Tibial nerve (tissue), 3 donors: Measurements from ENCODE around the gene C17orf67.

Experiments
- POLR2A ChIP-seq, 2 donors: fragments of 450-650 bp; IDR thresholded peaks; one replicate each; pipeline ENCODE4 v1.6.1; 2017; ENCODE audit warnings: antibody characterized with exemption in 2 of 2, mild to moderate bottlenecking in 2 of 2, moderate library complexity in 2 of 2
- TF ChIP-seq, protein P1 (sequence below), 5 experiments: fragments of 200-600 bp in 3 of 5; fragments of 450-650 bp in 2 of 5; sonication (generic) in 3 of 5; IDR thresholded peaks; one replicate each; pipeline ENCODE4 v1.5.1; 2016 to 2019; ENCODE audit warnings: antibody characterized with exemption in 5 of 5, mild to moderate bottlenecking in 3 of 5, moderate library complexity in 2 of 5

DNA sequence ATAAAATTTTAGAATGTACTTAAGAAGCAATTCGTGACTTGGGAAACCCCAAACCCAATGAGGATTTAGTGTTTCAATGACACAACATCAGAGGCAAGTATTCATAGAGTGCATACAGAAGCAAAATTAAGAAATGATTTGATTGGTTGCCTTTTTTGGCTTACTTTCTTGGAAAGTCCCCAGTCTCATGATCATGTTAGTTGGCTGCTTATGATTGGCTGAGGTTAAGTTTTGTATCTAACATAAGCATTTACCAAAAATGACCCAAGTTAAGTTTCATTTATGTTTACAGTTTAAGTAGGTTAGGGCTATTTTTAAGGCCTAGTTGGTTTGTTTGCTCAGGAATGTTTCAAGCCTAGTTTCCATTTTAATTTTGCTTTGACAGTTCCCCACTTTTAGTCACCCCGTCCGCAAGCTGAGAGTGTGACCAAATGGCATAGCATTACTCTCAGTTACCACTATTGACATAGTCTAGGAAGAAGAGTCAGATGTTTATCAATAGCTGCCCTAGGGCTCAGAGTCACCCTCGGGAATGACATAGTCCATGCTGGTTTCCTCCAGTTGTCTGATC, 36.4 kb upstream of the C17orf67 start:
- TF ChIP-seq, protein P1, sequence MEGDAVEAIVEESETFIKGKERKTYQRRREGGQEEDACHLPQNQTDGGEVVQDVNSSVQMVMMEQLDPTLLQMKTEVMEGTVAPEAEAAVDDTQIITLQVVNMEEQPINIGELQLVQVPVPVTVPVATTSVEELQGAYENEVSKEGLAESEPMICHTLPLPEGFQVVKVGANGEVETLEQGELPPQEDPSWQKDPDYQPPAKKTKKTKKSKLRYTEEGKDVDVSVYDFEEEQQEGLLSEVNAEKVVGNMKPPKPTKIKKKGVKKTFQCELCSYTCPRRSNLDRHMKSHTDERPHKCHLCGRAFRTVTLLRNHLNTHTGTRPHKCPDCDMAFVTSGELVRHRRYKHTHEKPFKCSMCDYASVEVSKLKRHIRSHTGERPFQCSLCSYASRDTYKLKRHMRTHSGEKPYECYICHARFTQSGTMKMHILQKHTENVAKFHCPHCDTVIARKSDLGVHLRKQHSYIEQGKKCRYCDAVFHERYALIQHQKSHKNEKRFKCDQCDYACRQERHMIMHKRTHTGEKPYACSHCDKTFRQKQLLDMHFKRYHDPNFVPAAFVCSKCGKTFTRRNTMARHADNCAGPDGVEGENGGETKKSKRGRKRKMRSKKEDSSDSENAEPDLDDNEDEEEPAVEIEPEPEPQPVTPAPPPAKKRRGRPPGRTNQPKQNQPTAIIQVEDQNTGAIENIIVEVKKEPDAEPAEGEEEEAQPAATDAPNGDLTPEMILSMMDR (IDR thresholded peaks at IDR 0.05), result no peak
- TF ChIP-seq POLR2A (IDR thresholded peaks at IDR 0.05), result no peak
